Osteoblast (primary cell): Measurements from ENCODE around the gene GNAI1. TPM values are rescaled to one million over a fixed set of nuclear protein-coding genes. Genes with fewer than 3 reads are reported as not detected.

Experiments used
- DNase-seq: peaks from one replicate; pipeline ENCODE4 v3.0.0; 2011; ENCODE audit warnings: low spot score, mixed read lengths; ENCODE audit not compliant: insufficient read length; ENCODE audit errors: missing footprints
- H2AFZ ChIP-seq: 2 replicates; pipeline ENCODE4 v1.6.0; 2011; ENCODE audit warnings: mild to moderate bottlenecking, low read length
- H3K27ac ChIP-seq: 2 replicates; pipeline ENCODE4 v1.5.1; 2011; ENCODE audit warnings: mild to moderate bottlenecking, low read depth, low read length, moderate library complexity
- H3K27me3 ChIP-seq: 2 replicates; pipeline ENCODE4 v1.6.0; 2012; ENCODE audit warnings: mild to moderate bottlenecking, control low read depth, inconsistent platforms, low read length, moderate library complexity; ENCODE audit not compliant: insufficient read depth
- H3K36me3 ChIP-seq: 2 replicates; pipeline ENCODE4 v1.5.1; 2011; ENCODE audit warnings: mild to moderate bottlenecking, low read length, control low read depth, moderate library complexity; ENCODE audit not compliant: insufficient read depth
- H3K4me1 ChIP-seq: 2 replicates; pipeline ENCODE4 v1.5.1; 2011; ENCODE audit warnings: mild to moderate bottlenecking, low read length, control low read depth, moderate library complexity; ENCODE audit not compliant: insufficient read depth
- H3K4me2 ChIP-seq: 2 replicates; pipeline ENCODE4 v1.6.0; 2011; ENCODE audit warnings: mild to moderate bottlenecking, low read length; ENCODE audit not compliant: insufficient read depth
- H3K4me3 ChIP-seq: fragments of 200-600 bp; sonication (generic); 3 replicates; pipeline ENCODE4 v1.5.1; 2012; ENCODE audit warnings: mild to moderate bottlenecking, low read length, inconsistent platforms; ENCODE audit not compliant: insufficient read depth
- H3K79me2 ChIP-seq: 2 replicates; pipeline ENCODE4 v1.6.0; 2012; ENCODE audit warnings: mild to moderate bottlenecking, low read length, control low read depth, inconsistent platforms; ENCODE audit not compliant: insufficient read depth
- H3K9me3 ChIP-seq: 2 replicates; pipeline ENCODE4 v1.5.1; 2011; ENCODE audit warnings: low read depth, low read length, control low read depth
- H4K20me1 ChIP-seq: 2 replicates; pipeline ENCODE4 v1.6.0; 2012; ENCODE audit warnings: mild to moderate bottlenecking, low read length, control low read depth; ENCODE audit not compliant: insufficient read depth
- total RNA-seq: library from RNA; depleted of rRNA; stranded (reverse); fragments of >200 nt; gene quantifications from 2 replicates; pipeline ENCODE4 v1.2.3, GENCODE V29; 2012
- TF ChIP-seq, protein P1 (sequence below): IDR thresholded peaks from 2 replicates; pipeline ENCODE4 v1.5.1; 2011; ENCODE audit warnings: mild to moderate bottlenecking, low read depth, low read length, moderate library complexity; ENCODE audit errors: extremely low read depth

Gene GNAI1
- total RNA-seq, 1 donor = 36.2 TPM

DNA sequence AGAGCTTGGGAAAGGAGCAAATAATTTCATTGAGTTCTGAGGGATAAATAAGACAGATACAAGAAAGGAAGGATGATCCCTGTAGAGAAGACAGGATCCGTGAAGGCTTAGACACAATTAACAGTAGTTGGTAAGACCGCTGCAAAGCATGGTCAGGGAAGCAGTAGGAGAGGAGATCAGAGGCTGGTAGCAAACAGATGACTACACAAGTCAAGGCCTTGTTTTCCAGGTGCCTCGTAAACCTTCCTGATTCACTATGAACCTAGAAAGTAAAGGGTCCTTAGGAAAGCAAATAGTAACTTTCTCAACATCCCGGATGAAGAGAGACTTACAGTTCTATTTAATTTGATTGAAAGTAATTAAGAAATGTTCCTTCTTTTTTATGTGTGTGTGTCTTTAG lies 118.6 kb downstream of the GNAI1 start:
- no peaks in the 10 kb centered on the region for H3K79me2 ChIP-seq
- H4K20me1 ChIP-seq = no peaks in the 10 kb centered on the region
- TF ChIP-seq, protein P1, sequence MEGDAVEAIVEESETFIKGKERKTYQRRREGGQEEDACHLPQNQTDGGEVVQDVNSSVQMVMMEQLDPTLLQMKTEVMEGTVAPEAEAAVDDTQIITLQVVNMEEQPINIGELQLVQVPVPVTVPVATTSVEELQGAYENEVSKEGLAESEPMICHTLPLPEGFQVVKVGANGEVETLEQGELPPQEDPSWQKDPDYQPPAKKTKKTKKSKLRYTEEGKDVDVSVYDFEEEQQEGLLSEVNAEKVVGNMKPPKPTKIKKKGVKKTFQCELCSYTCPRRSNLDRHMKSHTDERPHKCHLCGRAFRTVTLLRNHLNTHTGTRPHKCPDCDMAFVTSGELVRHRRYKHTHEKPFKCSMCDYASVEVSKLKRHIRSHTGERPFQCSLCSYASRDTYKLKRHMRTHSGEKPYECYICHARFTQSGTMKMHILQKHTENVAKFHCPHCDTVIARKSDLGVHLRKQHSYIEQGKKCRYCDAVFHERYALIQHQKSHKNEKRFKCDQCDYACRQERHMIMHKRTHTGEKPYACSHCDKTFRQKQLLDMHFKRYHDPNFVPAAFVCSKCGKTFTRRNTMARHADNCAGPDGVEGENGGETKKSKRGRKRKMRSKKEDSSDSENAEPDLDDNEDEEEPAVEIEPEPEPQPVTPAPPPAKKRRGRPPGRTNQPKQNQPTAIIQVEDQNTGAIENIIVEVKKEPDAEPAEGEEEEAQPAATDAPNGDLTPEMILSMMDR = no peak
- H3K4me3 ChIP-seq = no peak overlapping the region
- no peak overlapping the region for H3K4me2 ChIP-seq
- H3K27me3 ChIP-seq = no peaks in the 10 kb centered on the region
- H3K9me3 ChIP-seq = no peaks in the 10 kb centered on the region
- no peaks in the 10 kb centered on the region for H3K4me1 ChIP-seq
- no peaks in the 10 kb centered on the region for H3K36me3 ChIP-seq
- no peak overlapping the region for H3K27ac ChIP-seq
- H2AFZ ChIP-seq = no peak overlapping the region
- no peak for DNase-seq

DNA sequence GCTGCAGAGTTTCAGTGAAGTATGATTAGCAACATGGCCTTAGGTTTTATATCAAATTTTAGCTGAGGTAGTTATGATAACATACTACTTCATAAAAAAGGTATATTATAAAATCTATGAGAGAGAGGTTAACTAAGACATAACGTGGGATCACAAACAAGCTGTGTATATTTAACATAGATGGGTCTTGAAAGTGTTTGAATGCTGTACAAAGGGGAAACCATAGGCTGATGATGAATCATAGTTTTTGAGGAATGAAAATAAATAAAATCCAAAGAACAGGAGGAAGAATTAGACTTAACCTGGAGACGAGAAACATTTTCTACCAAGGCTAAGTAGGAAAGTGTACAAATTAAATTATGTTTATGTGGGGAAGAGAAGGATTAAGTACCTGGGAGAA lies 119.0 kb downstream of the GNAI1 start:
- Histone ChIP-seq H3K4me2 (no peak overlapping the region), H3K4me3 (no peak overlapping the region)
- no peak for DNase-seq

DNA sequence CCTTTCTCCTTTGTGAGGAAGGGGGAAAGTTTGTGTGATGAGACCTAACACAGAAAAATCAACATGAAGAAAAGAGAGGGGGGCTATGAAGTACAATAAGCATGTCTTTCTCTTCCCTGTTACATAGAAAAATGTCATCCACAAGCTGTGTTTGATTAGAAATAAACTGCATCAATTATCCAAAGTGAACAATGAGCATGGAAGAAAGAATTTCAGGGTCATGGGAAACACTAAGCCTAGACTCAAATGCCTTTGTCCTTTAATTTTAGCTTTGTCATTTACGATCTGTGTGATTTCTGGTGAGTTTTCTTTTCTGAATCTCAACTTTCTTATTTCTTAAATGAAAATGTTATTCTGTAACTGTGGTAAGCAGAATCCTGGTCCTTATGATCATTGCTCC lies 121.0 kb downstream of the GNAI1 start:
- DNase-seq = no peak
- H3K4me3 ChIP-seq = no peak overlapping the region
- H3K4me1 ChIP-seq = no peaks in the 10 kb centered on the region
- H3K36me3 ChIP-seq = no peaks in the 10 kb centered on the region
- H3K4me2 ChIP-seq = no peak overlapping the region
- H3K79me2 ChIP-seq = no peaks in the 10 kb centered on the region
- no peaks in the 10 kb centered on the region for H3K27me3 ChIP-seq
- H3K9me3 ChIP-seq = no peaks in the 10 kb centered on the region
- no peak overlapping the region for H2AFZ ChIP-seq
- no peak overlapping the region for H3K27ac ChIP-seq
- H4K20me1 ChIP-seq = no peaks in the 10 kb centered on the region
- TF ChIP-seq, protein P1 = no peak

More for the DNA sequence above, 119.0 kb downstream of the GNAI1 start:
- H3K9me3 ChIP-seq = no peaks in the 10 kb centered on the region
- no peaks in the 10 kb centered on the region for H3K4me1 ChIP-seq
- no peaks in the 10 kb centered on the region for H3K79me2 ChIP-seq
- no peak overlapping the region for H3K27ac ChIP-seq
- no peak overlapping the region for H2AFZ ChIP-seq
- no peaks in the 10 kb centered on the region for H3K36me3 ChIP-seq
- H4K20me1 ChIP-seq = no peaks in the 10 kb centered on the region
- H3K27me3 ChIP-seq = no peaks in the 10 kb centered on the region
- TF ChIP-seq, protein P1 = no peak

DNA sequence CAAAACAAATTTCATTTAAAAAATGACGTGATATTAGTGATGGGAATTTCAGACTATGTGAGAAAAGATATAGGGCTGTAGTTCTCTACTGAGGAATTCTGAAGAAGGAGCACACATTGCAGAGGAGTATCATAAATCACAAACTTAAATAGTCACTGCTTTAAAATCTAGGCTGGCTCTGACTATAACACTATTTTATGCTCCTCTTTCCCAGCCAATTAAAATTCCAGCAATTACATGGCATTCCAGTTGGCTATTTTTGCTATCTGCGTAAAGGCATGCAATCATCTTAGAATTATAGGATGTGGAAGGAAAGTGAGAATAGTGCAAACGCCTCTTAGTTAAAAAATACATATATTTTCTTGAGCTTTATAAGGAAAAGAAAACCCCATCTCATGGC lies 123.1 kb downstream of the GNAI1 start:
- Histone ChIP-seq H4K20me1 (no peaks in the 10 kb centered on the region), H3K4me3 (no peak overlapping the region), H3K79me2 (no peaks in the 10 kb centered on the region), H3K4me1 (no peaks in the 10 kb centered on the region), H2AFZ (no peak overlapping the region), H3K9me3 (no peaks in the 10 kb centered on the region), H3K36me3 (no peaks in the 10 kb centered on the region), H3K27me3 (no peaks in the 10 kb centered on the region), H3K27ac (no peak overlapping the region), H3K4me2 (no peak overlapping the region)
- no peak for DNase-seq
- TF ChIP-seq, protein P1 = no peak
